ENCODE data around the gene POLQ.
"Not testable (repeated sequence)": the region's sequence is repeated elsewhere in the genome, so short reads cannot be mapped to it uniquely, and the experiment has no call there.

Gene POLQ

DNA sequence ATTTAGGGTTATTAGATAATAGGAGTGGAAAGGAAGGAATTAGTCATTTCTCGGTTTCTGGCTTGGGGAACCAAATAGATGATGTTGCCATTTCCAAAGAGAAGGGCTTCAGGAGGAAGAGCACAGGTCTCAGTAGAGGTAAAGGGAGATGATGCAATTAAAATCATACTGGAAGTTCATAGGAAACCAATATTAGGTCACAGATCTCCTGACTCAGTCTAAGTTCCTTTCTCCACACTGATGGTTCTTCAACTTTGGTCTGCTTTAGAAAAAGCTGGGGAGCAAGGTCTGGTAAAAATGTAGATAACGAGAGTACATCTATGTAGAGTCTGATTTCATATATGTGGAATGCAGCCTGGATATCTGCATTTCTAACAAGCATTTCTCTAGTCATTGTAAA, 130.9 kb downstream of the POLQ start:
- Histone ChIP-seq H3K27me3 (ENCODE audit: insufficient read depth, low read depth, severe bottlenecking) (no peaks in the 10 kb centered on the region), H3K9me3 (ENCODE audit: severe bottlenecking) (no peaks in the 10 kb centered on the region), H3K4me3 (ENCODE audit: low read depth, low read length) (no peak overlapping the region), H3K36me3 (no peaks in the 10 kb centered on the region), H3K27ac (no peak overlapping the region)
- no peak for DNase-seq
- TF ChIP-seq CTCF (IDR thresholded peaks at IDR 0.05; ENCODE audit: low read depth, low read length), result no peak

- Histone ChIP-seq H3K27me3 (ENCODE audit: insufficient read depth, low read depth, severe bottlenecking) (no peaks in the 10 kb centered on the region), H3K4me3 (ENCODE audit: low read depth, low read length) (no peak overlapping the region), H3K9me3 (ENCODE audit: severe bottlenecking) (no peaks in the 10 kb centered on the region), H3K27ac (no peak overlapping the region), H3K36me3 (no peaks in the 10 kb centered on the region)
- no peak for TF ChIP-seq CTCF (IDR thresholded peaks at IDR 0.05; ENCODE audit: low read depth, low read length)
- DNase-seq, result no peak
These were observed 134.3 kb downstream of the POLQ start for GRCh38 chr3:121411523-121411922.

- no peak for DNase-seq
- H3K9me3 ChIP-seq (ENCODE audit: severe bottlenecking), result no peaks in the 10 kb centered on the region
- H3K36me3 ChIP-seq, result no peaks in the 10 kb centered on the region
- TF ChIP-seq CTCF (IDR thresholded peaks at IDR 0.05; ENCODE audit: low read depth, low read length), result no peak
- no peak overlapping the region for H3K27ac ChIP-seq
- H3K4me3 ChIP-seq (ENCODE audit: low read depth, low read length), result no peak overlapping the region
- H3K27me3 ChIP-seq (ENCODE audit: insufficient read depth, low read depth, severe bottlenecking), result no peaks in the 10 kb centered on the region
These were observed 140.2 kb downstream of the POLQ start for GRCh38 chr3:121405631-121406030.

DNA sequence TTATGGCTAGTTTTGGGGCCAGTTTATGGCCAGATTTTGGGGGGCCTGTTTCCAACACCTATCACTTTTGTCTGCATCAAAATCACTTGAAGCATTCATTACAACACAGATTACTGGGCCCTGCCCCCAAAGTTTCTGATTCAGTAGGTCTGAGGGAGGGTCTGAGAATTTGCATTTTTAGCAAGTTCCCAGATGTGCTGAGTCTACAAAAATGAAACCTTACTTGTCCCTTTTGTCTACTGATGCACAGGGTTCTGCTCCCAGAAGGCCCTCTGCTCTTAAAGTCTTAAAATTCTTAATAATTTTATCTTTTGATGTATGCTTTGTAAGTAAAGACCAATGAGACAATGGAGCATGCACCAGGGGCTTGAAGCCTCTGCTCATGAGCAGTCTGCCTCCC, 146.0 kb downstream of the POLQ start:
- DNase-seq, result no peak
- no peak for TF ChIP-seq CTCF (IDR thresholded peaks at IDR 0.05; ENCODE audit: low read depth, low read length)
- Histone ChIP-seq H3K4me3 (ENCODE audit: low read depth, low read length) (no peak overlapping the region), H3K27me3 (ENCODE audit: insufficient read depth, low read depth, severe bottlenecking) (no peaks in the 10 kb centered on the region), H3K9me3 (ENCODE audit: severe bottlenecking) (no peaks in the 10 kb centered on the region), H3K36me3 (no peaks in the 10 kb centered on the region), H3K27ac (no peak overlapping the region)

GRCh38 chr3:121398051-121398450, 147.7 kb downstream of the POLQ start:
- H3K36me3 ChIP-seq; H3K27me3 ChIP-seq (ENCODE audit: insufficient read depth, low read depth, severe bottlenecking); DNase-seq; H3K27ac ChIP-seq; H3K4me3 ChIP-seq (ENCODE audit: low read depth, low read length); H3K9me3 ChIP-seq (ENCODE audit: severe bottlenecking): not testable (repeated sequence)

GRCh38 chr3:121395967-121396366, 149.8 kb downstream of the POLQ start:
- not testable (repeated sequence) for H3K36me3 ChIP-seq; H3K27ac ChIP-seq; H3K27me3 ChIP-seq (ENCODE audit: insufficient read depth, low read depth, severe bottlenecking)

GRCh38 chr3:121388308-121388707, 157.5 kb downstream of the POLQ start:
- H3K27me3 ChIP-seq (ENCODE audit: insufficient read depth, low read depth, severe bottlenecking); H3K9me3 ChIP-seq (ENCODE audit: severe bottlenecking); DNase-seq; H3K36me3 ChIP-seq; H3K4me3 ChIP-seq (ENCODE audit: low read depth, low read length); H3K27ac ChIP-seq: not testable (repeated sequence)

More at GRCh38 chr3:121395967-121396366, 149.8 kb downstream of the POLQ start:
- not testable (repeated sequence) for H3K9me3 ChIP-seq (ENCODE audit: severe bottlenecking); H3K4me3 ChIP-seq (ENCODE audit: low read depth, low read length); DNase-seq

Data from WERI-Rb-1 (cell line).